Measurements from ENCODE around the gene ANKS1A.

Gene ANKS1A

GRCh38 chr6:35069262-35069661, 180.2 kb downstream of the ANKS1A start:
- DNase-seq (ENCODE audit: low read depth, low spot score): no peak

DNA sequence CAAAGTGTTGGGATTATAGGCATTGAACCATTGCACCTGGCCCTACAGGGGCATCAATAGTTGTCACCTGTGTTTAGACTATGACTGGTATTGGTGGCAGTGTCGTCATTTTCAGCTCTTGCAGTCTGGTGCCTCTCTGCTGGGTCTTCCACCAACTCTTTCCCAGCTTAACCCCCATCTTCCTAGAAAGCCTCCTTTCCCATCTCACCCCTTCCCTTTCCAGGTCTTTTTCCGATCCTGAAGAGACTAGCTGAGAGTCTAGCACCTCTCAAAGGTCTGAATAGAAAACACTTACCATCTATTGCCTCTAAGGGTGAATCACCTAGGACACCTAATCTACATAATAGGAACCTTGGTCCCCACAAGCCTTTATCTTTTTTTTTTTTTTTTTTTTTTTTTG, 181.1 kb downstream of the ANKS1A start:
- DNase-seq (ENCODE audit: low read depth, low spot score): no peak

GRCh38 chr6:35071347-35071994, 182.4 kb downstream of the ANKS1A start:
- DNase-seq (ENCODE audit: low read depth, low spot score): no peak

DNA sequence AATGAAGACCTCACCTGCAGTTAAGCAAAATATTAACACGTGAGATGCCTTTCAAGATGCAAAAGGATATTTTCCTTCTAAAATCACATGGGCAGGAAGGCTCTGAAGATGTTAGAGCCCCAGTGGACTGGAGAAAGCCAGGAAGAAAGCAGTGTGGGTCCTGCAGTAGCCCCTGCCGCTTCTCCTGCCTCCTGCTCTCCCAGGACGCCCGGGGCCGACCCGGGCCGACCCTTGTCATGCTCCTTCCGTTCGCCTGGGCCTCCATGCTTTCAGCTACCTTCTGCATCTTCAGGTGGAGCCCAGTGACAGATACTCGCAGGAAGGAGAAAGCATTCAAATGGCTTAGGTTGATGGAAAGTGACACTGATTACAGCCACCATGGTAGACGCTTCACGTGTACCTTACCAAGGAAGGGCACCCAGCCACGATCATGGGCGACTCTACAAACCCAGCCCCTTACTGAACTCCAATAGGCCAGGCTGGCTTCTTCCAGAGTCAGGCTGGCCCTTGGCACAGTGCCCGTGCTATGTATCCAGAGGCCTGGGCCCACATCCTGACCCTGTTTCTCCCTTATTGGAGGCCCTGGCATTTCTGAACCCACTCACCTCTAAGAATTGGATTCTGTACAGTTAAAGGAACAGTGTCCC, 183.1 kb downstream of the ANKS1A start:
- no peak for DNase-seq (ENCODE audit: low read depth, low spot score)

GRCh38 chr6:35072698-35073055, 183.6 kb downstream of the ANKS1A start:
- DNase-seq (ENCODE audit: low read depth, low spot score): no peak

- DNase-seq (ENCODE audit: low read depth, low spot score): no peak
Observed at GRCh38 chr6:35073211-35073610, 184.2 kb downstream of the ANKS1A start.

- DNase-seq (ENCODE audit: low read depth, low spot score): no peak
Observed at GRCh38 chr6:35073766-35074471, 184.9 kb downstream of the ANKS1A start.

DNA sequence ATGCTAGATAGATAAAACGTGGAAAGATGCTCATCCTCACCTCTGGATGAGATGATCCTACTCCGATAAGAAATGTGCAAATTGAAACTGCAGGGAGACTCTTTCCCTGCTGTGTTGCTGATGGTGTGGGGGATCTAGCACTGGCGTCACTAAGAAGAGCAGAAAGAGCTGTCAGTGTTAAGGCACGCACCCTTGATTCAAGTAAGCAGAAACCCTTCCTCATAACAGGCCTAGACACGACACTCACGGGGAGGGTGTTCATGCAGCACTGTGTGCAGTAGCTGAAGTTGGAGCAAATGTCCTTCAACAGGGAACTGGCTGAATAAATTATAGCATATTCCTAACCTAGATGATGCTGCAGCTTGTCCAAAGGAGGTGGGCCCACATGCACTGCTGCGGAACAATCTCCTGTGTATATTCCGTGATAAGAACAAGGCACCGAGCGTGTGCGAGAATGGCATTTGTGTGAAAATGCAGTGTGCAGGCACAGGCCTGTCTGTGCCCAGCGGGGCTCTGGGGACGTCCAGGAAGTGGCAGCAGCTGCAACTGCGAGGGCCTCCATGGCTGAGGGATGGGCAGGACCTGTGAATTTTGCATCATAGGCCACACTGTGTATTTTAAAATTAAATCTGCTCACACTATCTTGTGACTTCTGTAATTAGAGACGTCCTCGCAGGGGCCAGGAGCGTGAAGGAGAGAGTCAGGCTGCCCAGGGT, 188.1 kb downstream of the ANKS1A start:
- DNase-seq (ENCODE audit: low read depth, low spot score): no peak

DNA sequence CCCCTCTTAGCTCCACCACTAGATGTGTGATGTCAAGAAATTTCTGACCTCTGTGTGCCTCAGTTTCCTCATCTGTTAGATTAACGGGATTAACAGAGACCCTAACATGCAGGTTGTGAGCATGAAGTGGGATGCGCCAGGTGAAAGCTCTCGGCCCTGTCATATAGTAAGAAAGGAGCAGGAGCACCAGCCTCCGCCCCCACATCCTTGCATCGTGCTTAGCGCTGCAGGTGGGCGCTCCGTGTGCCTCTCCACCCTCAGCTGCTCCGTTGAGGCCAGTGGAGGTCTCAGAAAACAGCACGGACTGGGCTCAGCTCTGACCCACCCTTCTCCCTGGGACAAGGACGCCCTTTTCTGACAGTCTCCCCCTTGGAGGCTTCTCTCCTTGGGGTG, 188.7 kb downstream of the ANKS1A start:
- DNase-seq (ENCODE audit: low read depth, low spot score): no peak

- no peak for DNase-seq (ENCODE audit: low read depth, low spot score)
Observed at GRCh38 chr6:35078226-35078850, 189.3 kb downstream of the ANKS1A start.

DNA sequence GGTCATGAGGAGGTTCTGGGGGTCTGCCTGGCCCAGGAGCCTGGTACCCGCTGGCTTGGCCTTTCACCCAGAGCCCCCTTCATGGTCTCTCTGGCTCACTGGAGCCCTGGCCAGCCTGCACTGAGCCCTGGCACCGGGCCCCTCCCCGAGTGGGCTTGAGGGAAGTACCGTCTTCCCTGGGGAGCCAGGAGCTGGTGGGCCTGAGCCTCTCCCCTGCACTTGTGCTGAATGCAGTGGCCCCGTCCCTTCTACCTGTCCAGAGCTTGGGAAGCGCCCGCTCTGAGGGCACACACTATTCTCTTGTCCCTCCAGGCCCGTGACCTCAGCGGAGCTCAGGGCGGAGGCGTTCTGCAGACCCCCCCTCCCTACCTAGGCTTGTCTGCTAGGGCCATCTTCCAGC, 189.8 kb downstream of the ANKS1A start:
- DNase-seq (ENCODE audit: low read depth, low spot score): no peak

GRCh38 chr6:35079311-35080000, 190.4 kb downstream of the ANKS1A start:
- DNase-seq (ENCODE audit: low read depth, low spot score): no peak

- no peak for DNase-seq (ENCODE audit: low read depth, low spot score)
Observed at GRCh38 chr6:35080016-35080680, 191.1 kb downstream of the ANKS1A start.

DNA sequence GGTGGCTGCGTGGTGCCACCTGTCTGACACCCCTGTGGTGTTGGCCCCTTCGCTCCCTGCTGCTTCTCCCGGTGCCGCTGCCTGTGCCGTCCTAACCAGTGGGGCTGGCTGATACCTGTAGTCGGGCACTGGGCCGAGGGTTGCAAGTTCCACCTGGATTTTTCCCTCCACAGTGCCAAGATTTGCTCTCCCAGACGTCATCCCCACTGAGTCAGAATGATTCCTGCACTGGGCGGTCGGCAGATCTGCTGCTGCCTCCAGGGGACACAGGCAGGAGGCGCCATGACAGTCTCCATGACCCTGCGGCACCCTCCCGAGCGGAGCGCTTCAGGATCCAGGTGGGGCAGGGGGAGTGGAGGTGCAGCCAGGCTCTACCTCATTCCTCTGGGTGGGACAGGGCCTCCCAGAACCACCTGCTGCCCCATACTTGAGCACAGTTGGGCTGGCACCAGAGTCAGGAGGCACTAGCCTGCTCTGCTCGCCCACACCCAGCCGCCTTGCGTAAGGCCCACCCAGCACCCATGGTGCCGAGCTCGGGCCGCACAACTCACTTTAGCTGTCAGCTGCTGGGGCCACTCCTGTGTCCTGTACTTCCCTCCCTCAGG, 191.9 kb downstream of the ANKS1A start:
- no peak for DNase-seq (ENCODE audit: low read depth, low spot score)

DNA sequence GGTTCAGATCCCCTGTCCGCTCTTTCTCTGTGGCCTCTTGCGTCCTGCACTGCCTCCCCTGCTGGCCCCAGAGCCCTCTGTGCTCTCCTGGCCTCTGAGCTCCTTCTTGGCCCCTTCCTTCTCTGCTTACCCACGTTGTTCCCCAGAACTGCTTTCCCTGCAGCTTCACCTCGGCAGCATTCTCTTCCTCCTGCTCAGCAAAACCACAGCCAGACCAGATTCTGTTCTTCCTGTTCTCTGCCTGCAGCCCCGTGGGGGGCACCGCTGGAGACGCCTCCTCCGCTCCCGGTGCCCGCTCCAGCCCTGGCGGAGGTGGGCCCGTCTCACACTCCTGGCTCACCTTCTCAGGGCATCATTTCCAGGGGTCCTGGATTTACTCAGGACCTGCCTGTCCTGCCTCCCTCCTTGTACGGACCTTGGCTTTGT, 192.4 kb downstream of the ANKS1A start:
- DNase-seq (ENCODE audit: low read depth, low spot score): no peak

- DNase-seq (ENCODE audit: low read depth, low spot score): no peak
Observed at GRCh38 chr6:35082046-35082732, 193.1 kb downstream of the ANKS1A start.

- no peak for DNase-seq (ENCODE audit: low read depth, low spot score)
Observed at GRCh38 chr6:35082733-35083403, 193.8 kb downstream of the ANKS1A start.

DNA sequence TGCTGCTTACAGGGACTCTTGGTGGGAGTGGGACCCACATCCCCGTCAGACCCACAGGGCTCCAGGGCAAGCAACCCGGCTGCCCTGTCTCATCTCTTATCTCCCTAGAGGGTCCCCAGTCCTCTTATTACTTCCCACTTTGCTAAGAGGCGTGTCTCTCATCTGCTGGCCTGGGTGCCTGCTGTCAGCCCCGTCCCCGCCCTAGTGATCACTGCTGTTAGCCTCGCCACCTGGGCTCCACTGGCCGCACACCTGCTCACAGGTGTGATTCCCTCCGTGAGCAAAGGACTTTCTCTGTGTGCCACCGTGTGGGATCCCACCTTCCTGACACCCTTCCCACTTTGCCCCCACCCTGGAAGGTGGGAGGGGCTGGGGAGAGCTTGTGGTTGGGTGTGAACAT, 194.5 kb downstream of the ANKS1A start:
- no peak for DNase-seq (ENCODE audit: low read depth, low spot score)

DNA sequence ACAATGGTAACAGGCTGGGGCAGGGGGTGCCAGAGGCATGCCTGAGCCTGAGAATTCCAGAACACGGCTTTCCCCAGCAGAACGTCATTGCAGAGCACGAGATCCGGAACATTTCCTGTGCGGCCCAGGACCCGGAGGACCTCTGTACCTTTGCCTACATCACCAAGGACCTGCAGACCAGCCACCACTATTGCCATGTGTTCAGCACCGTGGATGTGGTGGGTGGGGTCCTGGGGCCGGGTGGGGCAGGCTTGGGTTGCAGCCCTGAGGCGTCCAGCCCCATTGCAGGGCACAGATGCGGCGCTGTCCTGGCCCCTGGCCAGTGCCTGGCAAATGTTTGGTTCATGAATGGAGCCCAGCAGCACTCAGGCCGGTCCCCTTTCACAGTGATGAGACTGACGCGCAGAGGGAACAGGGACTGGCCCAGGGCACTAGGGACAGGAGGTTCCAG, 195.0 kb downstream of the ANKS1A start:
- no peak for DNase-seq (ENCODE audit: low read depth, low spot score)
